OCI-LY3 (cell line): ENCODE results near the gene DNAJB13.

Experiments used
- CTCF ChIP-seq: fragments of 200-600, 300-600 bp; sonication (generic); IDR thresholded peaks from 2 replicates; pipeline ENCODE4 v1.5.1; 2014; ENCODE audit warnings: antibody characterized with exemption, low read length, low read depth
- EZH2phosphoT487 ChIP-seq: fragments of 200-600 bp; shearing (Covaris generic); IDR thresholded peaks from 2 replicates; pipeline ENCODE4 v1.6.1; 2018; ENCODE audit warnings: antibody characterized with exemption, mixed run types, low read depth

- TF ChIP-seq CTCF (no peak), EZH2phosphoT487 (no peak)
These were observed 37.4 kb downstream of the DNAJB13 start for GRCh38 chr11:73988227-73988626.
